GM18517 (cell line): Measurements from ENCODE around the gene LILRA6.

ENCODE experiments used
- ATAC-seq: cut with Tn5 transposase; IDR thresholded peaks from one replicate; pipeline ENCODE4 v1.9.1; 2021; ENCODE audit warnings: mild to moderate bottlenecking, moderate library complexity; ENCODE audit not compliant: unreplicated experiment

LILRA6 gene

GRCh38 chr19:54189145-54189734, 53.4 kb downstream of the LILRA6 start, which contains the start of gene MBOAT7:
MBOAT7 (minus strand) TSS chr19:54189580; CDS start chr19:54188508, 1,072 bp downstream.
- peak; percentile 15 for ATAC-seq

GRCh38 chr19:54188215-54188871, 54.2 kb downstream of the LILRA6 start:
- no peak for ATAC-seq

- no peak for ATAC-seq
Measured at GRCh38 chr19:54186934-54187381, 55.6 kb downstream of the LILRA6 start.
